GM15510 (cell line): ENCODE results near the gene DPEP3.

Experiments used
- POLR2A ChIP-seq: IDR thresholded peaks from 3 replicates; pipeline ENCODE4 v1.6.1; 2011; ENCODE audit warnings: borderline replicate concordance; ENCODE audit not compliant: insufficient read length; ENCODE audit errors: extremely low read depth

DPEP3 gene

GRCh38 chr16:67961551-67961957 lies 18.7 kb downstream of the DPEP3 start:
- no peak for TF ChIP-seq POLR2A

- TF ChIP-seq POLR2A = no peak
Measured at GRCh38 chr16:67959536-67960329, 20.6 kb downstream of the DPEP3 start.

- TF ChIP-seq POLR2A = no peak
Measured at GRCh38 chr16:67957622-67958021, 22.7 kb downstream of the DPEP3 start.

- TF ChIP-seq POLR2A = no peak
Measured at GRCh38 chr16:67954421-67955196, 25.7 kb downstream of the DPEP3 start.

GRCh38 chr16:67953641-67954375 lies 26.5 kb downstream of the DPEP3 start:
- no peak for TF ChIP-seq POLR2A

- no peak for TF ChIP-seq POLR2A
Measured at GRCh38 chr16:67951485-67951884, 28.8 kb downstream of the DPEP3 start.

GRCh38 chr16:67950335-67950843 lies 29.9 kb downstream of the DPEP3 start:
- no peak for TF ChIP-seq POLR2A

GRCh38 chr16:67949645-67950044 lies 30.7 kb downstream of the DPEP3 start:
- no peak for TF ChIP-seq POLR2A

- TF ChIP-seq POLR2A = no peak
Measured at GRCh38 chr16:67948015-67948414, 32.3 kb downstream of the DPEP3 start.

- no peak for TF ChIP-seq POLR2A
Measured at GRCh38 chr16:67946966-67947558, 33.2 kb downstream of the DPEP3 start.

GRCh38 chr16:67946128-67946569 lies 34.1 kb downstream of the DPEP3 start:
- TF ChIP-seq POLR2A = no peak

- no peak for TF ChIP-seq POLR2A
Measured at GRCh38 chr16:67945392-67945933, 34.8 kb downstream of the DPEP3 start.

GRCh38 chr16:67944690-67945391 lies 35.5 kb downstream of the DPEP3 start:
- no peak for TF ChIP-seq POLR2A
